DOHH2 (cell line): ENCODE results near the gene ARHGAP6.

ENCODE experiments used
- EZH2phosphoT487 ChIP-seq: fragments of 200-600 bp; sonication (generic); IDR thresholded peaks from 2 replicates; pipeline ENCODE4 v1.6.1; 2017; ENCODE audit warnings: borderline replicate concordance, mild to moderate bottlenecking, antibody characterized with exemption, low read length, moderate library complexity, mixed read lengths
- TF ChIP-seq, protein P1 (sequence below): fragments of 200-600 bp; sonication (generic); IDR thresholded peaks from one replicate; pipeline ENCODE4 v1.5.1; 2014; ENCODE audit warnings: antibody characterized with exemption, mild to moderate bottlenecking, low read depth, low read length; ENCODE audit not compliant: poor library complexity, severe bottlenecking

DNA sequence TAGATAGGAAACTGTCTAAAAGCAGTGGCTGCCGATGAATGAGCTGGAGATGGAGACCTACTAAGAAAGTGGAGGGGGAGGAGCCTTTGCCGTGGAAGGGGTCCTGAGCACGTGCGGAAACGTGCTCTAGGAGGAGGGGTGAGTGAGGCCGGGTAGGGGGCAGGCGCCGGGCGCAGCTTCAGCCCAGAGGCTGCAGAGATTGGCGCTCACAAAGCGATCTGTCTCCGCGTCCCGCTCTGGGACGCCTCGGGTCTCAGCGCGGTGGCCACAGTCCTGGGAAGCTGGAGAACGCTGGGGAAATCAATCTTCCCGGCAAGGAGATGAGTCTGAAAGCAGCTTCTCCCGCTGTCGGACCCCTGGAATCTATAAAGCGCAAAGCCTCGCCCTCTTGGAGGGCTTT is 444 bp upstream of the ARHGAP6 start:
- TF ChIP-seq, protein P1, sequence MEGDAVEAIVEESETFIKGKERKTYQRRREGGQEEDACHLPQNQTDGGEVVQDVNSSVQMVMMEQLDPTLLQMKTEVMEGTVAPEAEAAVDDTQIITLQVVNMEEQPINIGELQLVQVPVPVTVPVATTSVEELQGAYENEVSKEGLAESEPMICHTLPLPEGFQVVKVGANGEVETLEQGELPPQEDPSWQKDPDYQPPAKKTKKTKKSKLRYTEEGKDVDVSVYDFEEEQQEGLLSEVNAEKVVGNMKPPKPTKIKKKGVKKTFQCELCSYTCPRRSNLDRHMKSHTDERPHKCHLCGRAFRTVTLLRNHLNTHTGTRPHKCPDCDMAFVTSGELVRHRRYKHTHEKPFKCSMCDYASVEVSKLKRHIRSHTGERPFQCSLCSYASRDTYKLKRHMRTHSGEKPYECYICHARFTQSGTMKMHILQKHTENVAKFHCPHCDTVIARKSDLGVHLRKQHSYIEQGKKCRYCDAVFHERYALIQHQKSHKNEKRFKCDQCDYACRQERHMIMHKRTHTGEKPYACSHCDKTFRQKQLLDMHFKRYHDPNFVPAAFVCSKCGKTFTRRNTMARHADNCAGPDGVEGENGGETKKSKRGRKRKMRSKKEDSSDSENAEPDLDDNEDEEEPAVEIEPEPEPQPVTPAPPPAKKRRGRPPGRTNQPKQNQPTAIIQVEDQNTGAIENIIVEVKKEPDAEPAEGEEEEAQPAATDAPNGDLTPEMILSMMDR: no peak
- TF ChIP-seq EZH2phosphoT487: no peak
